Endothelial cell of umbilical vein (primary cell): ENCODE results near the gene TMC6. TPM values are rescaled to one million over a fixed set of nuclear protein-coding genes. Genes with fewer than 3 reads are reported as not detected.
"Not testable (repeated sequence)": the region's sequence is repeated elsewhere in the genome, so short reads cannot be mapped to it uniquely, and the experiment has no call there.

Experiments used
- BruUV-seq: library from RNA; stranded (reverse); fragments of 400-500 nt; replicated peaks from 2 replicates; lab custom pipeline; 2021; lab: Mats Ljungman, UMichigan
- CTCF ChIA-PET: fragments of 300-600, 350-600 bp; sonication (Branson Sonifier 250); formaldehyde crosslinking; loops from one replicate; lab custom pipeline; 2021; ENCODE audit warnings: antibody characterized with exemption, inconsistent platforms; lab: Charles Lee
- POLR2A ChIA-PET: fragments of 300-600, 350-600 bp; sonication (Branson Sonifier 250); formaldehyde crosslinking; loops from one replicate; lab custom pipeline; 2021; ENCODE audit warnings: antibody characterized with exemption, inconsistent platforms; lab: Charles Lee
- DNase-seq: peaks from one replicate; pipeline ENCODE4 v3.0.0-alpha.2; 2011; ENCODE audit warnings: low read depth, low spot score
- FAIRE-seq: peaks from 2 replicates; lab custom pipeline; 2011; peaks lifted over from hg19 to GRCh38; lab: Jason Lieb, UNC
- H2AFZ ChIP-seq: 2 replicates; pipeline ENCODE4 v1.6.0; 2012; ENCODE audit warnings: low read depth, low read length, control low read depth, inconsistent platforms
- H3K27ac ChIP-seq: 2 replicates; pipeline ENCODE4 v1.5.1; 2011; ENCODE audit warnings: low read depth, mild to moderate bottlenecking, control low read depth, low read length, moderate library complexity; ENCODE audit not compliant: insufficient read depth
- H3K27me3 ChIP-seq, 2 experiments: 2 replicates each; pipeline versions ENCODE4 v1.6.0 to v1.6.1; 2011; ENCODE audit warnings: low read length in 2 of 2, mixed read lengths in 1 of 2; ENCODE audit not compliant: control insufficient read depth in 2 of 2, insufficient read depth in 2 of 2
- H3K36me3 ChIP-seq, 2 experiments: 2 replicates in 1 of 2; 3 replicates in 1 of 2; pipeline ENCODE4 v1.5.1; 2011; ENCODE audit warnings: low read length in 2 of 2, mild to moderate bottlenecking in 1 of 2, moderate library complexity in 1 of 2; ENCODE audit not compliant: control insufficient read depth in 2 of 2, insufficient read depth in 2 of 2; ENCODE audit errors: extremely low read depth in 1 of 2
- H3K4me1 ChIP-seq: 3 replicates; pipeline ENCODE4 v1.5.1; 2011; ENCODE audit warnings: mild to moderate bottlenecking, low read length; ENCODE audit not compliant: control insufficient read depth, insufficient read depth; ENCODE audit errors: extremely low read depth
- H3K4me2 ChIP-seq: 2 replicates; pipeline ENCODE4 v1.6.1; 2011; ENCODE audit warnings: low read length, control low read depth, mixed read lengths; ENCODE audit not compliant: insufficient read depth
- H3K4me3 ChIP-seq, 3 experiments: fragments of 200-600 bp in 1 of 3; sonication (generic), shearing (Covaris generic) in 1 of 3; replicated peaks in 1 of 3; 2 replicates each; pipeline ENCODE4 v1.5.1; 2011 to 2016; ENCODE audit warnings: control low read depth in 3 of 3, low read length in 3 of 3, mild to moderate bottlenecking in 2 of 3, inconsistent platforms in 1 of 3, low read depth in 1 of 3, moderate library complexity in 1 of 3; ENCODE audit not compliant: insufficient read depth in 1 of 3
- H3K79me2 ChIP-seq: 2 replicates; pipeline ENCODE4 v1.6.0; 2012; ENCODE audit warnings: low read length, inconsistent platforms; ENCODE audit not compliant: control insufficient read depth, insufficient read depth
- H3K9ac ChIP-seq: replicated peaks from 2 replicates; pipeline ENCODE3; 2011; ENCODE audit warnings: low read length, control low read depth; ENCODE audit not compliant: insufficient read depth; ENCODE audit errors: extremely low read depth
- H3K9me1 ChIP-seq: replicated peaks from 3 replicates; pipeline ENCODE4 v1.6.0; 2011; ENCODE audit warnings: mild to moderate bottlenecking, low read length; ENCODE audit not compliant: control insufficient read depth, insufficient read depth; ENCODE audit errors: extremely low read depth
- H3K9me3 ChIP-seq: replicated peaks from 2 replicates; pipeline ENCODE4 v1.5.1; 2012; ENCODE audit warnings: low read length, inconsistent platforms; ENCODE audit not compliant: control insufficient read depth, insufficient read depth
- H4K20me1 ChIP-seq: replicated peaks from 2 replicates; pipeline ENCODE3; 2011; ENCODE audit warnings: mild to moderate bottlenecking, low read length; ENCODE audit not compliant: control insufficient read depth, insufficient read depth; ENCODE audit errors: extremely low read depth
- POLR2AphosphoS5 ChIP-seq: IDR thresholded peaks from 2 replicates; pipeline ENCODE4 v1.6.1; 2012; ENCODE audit warnings: low read depth, mild to moderate bottlenecking, control low read depth, low read length, moderate library complexity; ENCODE audit not compliant: insufficient read depth
- dilution Hi-C: fragments of 300-500 bp; cut with MboI; formaldehyde crosslinking; loops from one replicate; pipeline ENCODE4 v1.15.0; 2019; ENCODE audit warnings: low sequenced_read_pairs; ENCODE audit not compliant: extremely low pct_ligation_motif_present
- intact Hi-C: fragments of 100-400 bp; cut with micrococcal nuclease; formaldehyde crosslinking; loops from one replicate; pipeline ENCODE4 v1.10.0; 2022
- polyA plus RNA-seq, 4 experiments: library from polyadenylated mRNA; depleted of rRNA in 3 of 4; stranded (reverse) in 3 of 4; unstranded in 1 of 4; fragments of >200 nt; gene quantifications; 2 replicates each; pipeline versions ENCODE4 v1.2.1 to v1.2.3, GENCODE V29; 2011 to 2012; ENCODE audit warnings: missing spikeins in 1 of 4
- total RNA-seq: library from RNA; stranded (reverse); gene quantifications from 2 replicates; pipeline ENCODE4 v1.2.3, GENCODE V29; 2021

TMC6 gene
- total and polyA plus RNA-seq, 2 donors (not counting 3 experiments of a cell fraction or from before 2014, with no cell fraction given): 23.2 to 72.4 TPM

- Histone ChIP-seq H3K27me3 (no peaks in the 10 kb centered on the region), H4K20me1 (no peaks in the 10 kb centered on the region), H3K36me3 (peaks cover 8 to 27% of the 10 kb centered on the region in 2 experiments), H3K9ac (no peak overlapping the region), H3K4me3 (no peak overlapping the region), H3K79me2 (no peaks in the 10 kb centered on the region), H2AFZ (no peak overlapping the region), H3K9me3 (no peaks in the 10 kb centered on the region), H3K27ac (no peak overlapping the region), H3K9me1 (no peaks in the 10 kb centered on the region), H3K4me2 (no peak overlapping the region), H3K4me1 (no peaks in the 10 kb centered on the region)
- intact Hi-C loops (no loop called here), dilution Hi-C loops (no loop called here)
- BruUV-seq: no TSS peak
- TF ChIP-seq POLR2AphosphoS5: no peak
- ChIA-PET POLR2A (no interaction called here), CTCF (interaction anchor here (0.9 to 3.3 kb wide), 6 partner anchors 11 to 51 kb away, joined by 3 to 26 read pairs (median 6); no protein-coding TSS in a partner anchor)
- DNase-seq: no peak
- no peak for FAIRE-seq
Observed at GRCh38 chr17:78069695-78070094, 58.9 kb downstream of the TMC6 start.

- CTCF ChIA-PET: interaction anchor here (1.4 to 2.0 kb wide), 2 partner anchors 18 to 48 kb away, joined by 5 to 6 read pairs; no protein-coding TSS in a partner anchor
- intact Hi-C loops, FAIRE-seq: not testable (repeated sequence)
Observed at GRCh38 chr17:78066976-78067375, 61.6 kb downstream of the TMC6 start.

More at GRCh38 chr17:78066976-78067375, 61.6 kb downstream of the TMC6 start:
- H4K20me1 ChIP-seq, BruUV-seq, H3K27me3 ChIP-seq, H3K4me2 ChIP-seq, POLR2A ChIA-PET, H3K9ac ChIP-seq, H3K9me3 ChIP-seq, H3K79me2 ChIP-seq, DNase-seq, H2AFZ ChIP-seq, H3K4me3 ChIP-seq, H3K9me1 ChIP-seq, H3K27ac ChIP-seq, dilution Hi-C loops, H3K4me1 ChIP-seq: not testable (repeated sequence)
- peaks cover 3 to 11% of the 10 kb centered on the region in 2 experiments for H3K36me3 ChIP-seq
